Endometrial microvascular endothelial cells (primary cell): Measurements from ENCODE around the gene CHST5. TPM values are rescaled to one million over a fixed set of nuclear protein-coding genes. Genes with fewer than 3 reads are reported as not detected.
"Not testable (repeated sequence)": the region's sequence is repeated elsewhere in the genome, so short reads cannot be mapped to it uniquely, and the experiment has no call there.

Source experiments
- in situ Hi-C: cut with HindIII; loops from 2 replicates; pipeline ENCODE4 v1.10.0; 2017; ENCODE audit warnings: low sequenced_read_pairs, low pct_unique_long_range_greater_than_20kb; ENCODE audit errors: inconsistent ontology term
- total RNA-seq: library from RNA; depleted of rRNA; stranded (reverse); fragments of >200 nt; gene quantifications from one replicate; pipeline ENCODE4 v1.2.3, GENCODE V29; 2015; ENCODE audit errors: inconsistent ontology term

CHST5 gene
- total RNA-seq, 1 donor from 2014 or later = not detected

DNA sequence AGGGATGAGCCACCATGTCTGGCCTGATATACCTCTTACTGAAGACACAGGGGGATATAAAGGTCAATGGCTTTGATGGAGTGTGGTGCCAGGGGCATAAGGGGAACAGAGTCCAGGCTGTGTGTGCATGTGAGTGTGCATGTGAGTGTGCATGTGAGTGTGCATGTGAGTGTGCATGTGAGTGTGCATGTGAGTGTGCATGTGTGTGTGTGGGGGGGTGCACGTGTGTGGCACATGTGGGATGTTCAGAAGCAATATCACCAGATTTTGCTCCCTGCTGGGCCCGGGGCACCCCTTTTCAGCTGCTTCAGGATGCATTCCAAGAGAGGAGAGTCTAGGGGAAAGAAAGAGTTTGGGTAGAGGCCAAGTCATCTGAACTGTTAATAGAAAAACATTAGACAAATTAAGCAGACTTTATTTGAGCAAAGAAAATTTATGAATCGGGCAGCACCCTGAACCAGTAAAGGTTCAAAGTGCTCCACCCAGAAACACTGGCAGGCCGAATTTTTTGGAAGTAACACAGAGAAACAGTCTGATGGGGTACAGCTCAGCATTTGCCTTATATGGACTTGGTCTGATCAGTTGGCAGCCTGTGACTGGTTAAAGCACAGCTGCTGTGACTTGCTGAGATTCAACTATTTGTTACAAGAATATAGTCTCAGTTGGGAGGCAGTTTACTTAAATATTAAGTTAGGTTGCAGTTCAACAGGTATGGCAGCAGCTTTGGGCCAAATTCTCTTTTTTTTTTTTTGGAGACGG is 9.7 kb downstream of the CHST5 start:
- in situ Hi-C loops = no loop called here

DNA sequence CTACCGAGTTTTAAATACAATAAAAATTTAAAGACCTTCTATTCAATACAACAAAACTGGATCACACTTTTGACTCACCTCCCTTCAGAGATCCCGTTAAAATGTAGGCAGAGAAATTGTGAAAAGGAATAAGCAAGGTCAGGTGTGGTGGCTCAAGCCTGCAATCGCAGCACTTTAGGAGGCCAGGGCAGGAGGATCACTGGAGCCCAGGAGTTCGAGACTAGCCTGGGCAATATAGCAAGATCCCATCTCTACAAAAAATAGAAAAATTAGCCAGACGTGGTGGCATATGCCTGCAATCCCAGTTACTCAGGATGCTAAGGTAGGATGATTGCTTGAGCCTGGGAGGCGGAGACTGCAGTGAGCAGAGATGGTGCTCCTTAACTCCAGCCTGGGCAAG is 16.7 kb downstream of the CHST5 start:
- in situ Hi-C loops = no loop called here

DNA sequence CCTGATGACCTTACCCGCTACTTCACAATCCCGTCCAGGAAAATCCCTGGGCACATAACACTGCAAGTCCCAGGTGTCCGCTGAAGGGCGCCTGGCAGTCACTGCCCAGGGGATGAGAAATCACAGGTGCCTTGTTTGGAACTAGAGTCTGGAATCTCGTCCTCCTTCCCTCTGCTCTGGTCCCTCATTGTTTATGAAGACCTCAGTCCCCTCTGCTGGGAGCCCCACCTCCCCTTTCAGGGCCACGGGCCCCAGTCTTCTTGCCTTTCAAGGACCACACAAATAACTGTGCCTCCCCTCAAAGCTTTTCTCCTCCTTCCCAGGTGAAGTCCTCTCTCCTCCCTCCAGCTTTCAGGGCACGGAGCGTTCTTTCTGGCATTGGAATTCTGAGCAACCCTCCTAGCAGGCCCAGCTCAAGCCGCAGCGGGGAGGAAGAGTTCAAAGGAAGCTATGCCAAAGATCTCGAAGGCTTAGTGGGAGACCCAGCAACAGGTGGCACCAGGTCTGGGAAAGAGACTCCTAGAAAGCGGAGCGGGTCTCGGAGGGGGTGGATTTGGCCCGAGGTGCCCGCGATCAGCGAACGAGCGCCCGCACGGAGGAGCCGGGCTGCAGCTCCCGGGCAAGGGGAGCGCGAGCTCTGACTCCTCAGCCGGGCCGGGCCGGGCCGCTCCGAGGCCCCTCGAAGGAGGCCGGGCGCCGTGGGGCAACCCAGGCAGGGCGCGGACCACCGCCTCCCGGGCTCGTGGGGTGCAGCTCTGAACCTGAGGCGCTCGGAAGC is 19.5 kb downstream of the CHST5 start:
- in situ Hi-C loops = not testable (repeated sequence)

DNA sequence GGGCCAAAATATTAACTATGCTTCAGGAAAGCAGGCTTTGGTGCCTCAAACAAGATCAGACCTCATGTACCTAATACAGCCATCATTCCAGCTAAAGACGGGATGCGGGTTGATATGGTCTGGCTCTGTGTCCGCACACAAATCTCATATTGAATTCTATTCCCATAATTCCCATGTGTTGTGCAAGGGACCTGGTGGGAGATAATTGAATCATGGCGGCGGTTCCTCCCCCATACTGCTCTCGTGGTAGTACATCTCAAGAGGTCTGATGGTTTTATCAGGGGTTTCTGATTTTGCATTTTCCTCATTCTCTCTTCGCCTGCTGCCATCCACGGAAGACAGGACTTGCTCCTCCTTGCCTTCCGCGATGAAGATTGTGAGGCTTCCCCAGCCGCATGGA is 21.6 kb downstream of the CHST5 start:
- in situ Hi-C loops = no loop called here

DNA sequence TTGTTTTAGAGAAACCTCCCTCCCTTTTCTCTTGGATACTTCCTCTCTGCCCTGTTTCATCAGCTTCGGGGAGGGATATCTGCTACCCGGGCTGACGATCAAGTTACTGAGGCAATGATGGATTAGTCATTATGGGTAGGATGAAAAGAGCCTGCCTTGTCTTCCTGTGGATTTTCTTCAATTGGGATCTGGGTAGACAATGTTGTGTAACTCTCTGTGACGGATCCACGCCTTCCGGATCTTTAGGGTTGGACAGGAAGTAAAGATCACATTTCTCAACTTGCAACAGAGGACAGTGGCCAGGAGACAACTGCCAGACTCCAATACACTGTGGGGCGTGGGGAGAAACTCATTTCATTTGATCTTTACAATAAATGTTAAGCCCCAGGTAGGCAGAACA is 29.3 kb downstream of the CHST5 start:
- in situ Hi-C loops = no loop called here

DNA sequence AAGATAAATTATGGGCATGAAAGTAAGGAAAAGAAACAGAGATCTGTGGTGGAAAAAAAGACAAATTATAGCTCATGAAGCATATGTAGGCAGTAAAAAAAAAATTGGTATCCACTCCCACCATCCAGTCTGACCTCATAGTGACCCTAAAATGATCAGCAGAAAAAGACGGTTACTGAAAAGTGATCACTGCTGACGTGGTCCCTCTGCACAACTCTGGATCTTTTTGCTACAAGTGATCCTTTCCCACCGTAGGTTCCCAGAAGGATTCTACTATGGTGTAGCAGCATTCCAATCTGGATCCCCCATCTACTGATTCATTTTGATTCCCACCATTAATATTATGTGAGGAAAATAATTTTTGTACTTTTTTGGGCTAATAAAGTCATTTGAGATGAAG is 29.8 kb downstream of the CHST5 start:
- in situ Hi-C loops = no loop called here

DNA sequence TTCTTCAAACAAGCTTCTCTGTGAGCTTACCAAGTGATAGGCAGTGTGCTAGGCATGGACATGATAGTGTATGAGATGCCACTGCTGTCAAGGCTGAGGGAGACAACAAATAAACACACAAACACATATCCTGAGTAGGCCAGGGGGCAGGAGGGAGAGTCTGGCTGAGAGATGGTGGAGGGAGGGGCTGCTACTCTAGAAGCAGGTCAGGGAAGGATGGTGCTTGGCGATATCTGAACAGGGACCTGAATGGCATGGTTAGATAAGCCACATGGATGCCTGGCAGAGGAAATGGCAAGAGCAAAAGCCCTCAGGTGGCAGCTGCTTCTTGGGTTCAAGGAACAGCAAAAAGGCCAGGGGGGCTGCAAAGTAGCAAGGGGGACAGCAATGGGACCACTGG is 32.1 kb downstream of the CHST5 start:
- in situ Hi-C loops = no loop called here

DNA sequence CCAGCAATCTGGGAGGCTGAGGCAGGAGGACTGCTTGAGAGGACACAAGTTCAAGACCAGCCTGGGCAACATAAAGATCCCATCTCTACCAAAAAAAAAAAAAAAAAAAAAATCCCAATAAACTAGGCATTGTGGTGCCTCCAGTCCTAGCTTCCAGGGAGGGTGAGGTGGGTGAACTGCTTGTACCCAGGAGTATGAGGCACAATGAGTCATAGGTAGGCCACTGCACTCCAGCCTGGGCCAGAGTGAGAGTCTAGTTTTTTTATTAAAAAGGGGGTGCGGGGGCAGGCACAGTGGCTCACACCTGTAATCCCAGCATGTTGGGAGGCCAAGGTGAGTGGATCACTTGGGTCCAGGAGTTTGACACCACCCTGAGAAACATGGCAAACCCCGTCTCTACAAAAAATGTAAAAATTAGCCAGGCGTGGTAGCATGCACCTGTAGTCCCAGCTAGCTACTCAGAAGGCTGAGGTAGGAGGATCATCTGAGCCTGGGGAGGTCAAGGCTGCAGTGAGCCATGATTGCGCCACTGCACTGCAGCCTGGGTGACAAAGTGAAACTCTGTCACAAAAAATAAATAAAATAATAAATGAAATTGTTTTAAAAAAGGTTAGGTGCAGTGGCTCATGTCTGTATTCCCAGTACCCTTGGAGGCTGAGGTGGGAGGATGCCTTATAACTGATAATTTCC is 32.8 kb downstream of the CHST5 start:
- in situ Hi-C loops = no loop called here

DNA sequence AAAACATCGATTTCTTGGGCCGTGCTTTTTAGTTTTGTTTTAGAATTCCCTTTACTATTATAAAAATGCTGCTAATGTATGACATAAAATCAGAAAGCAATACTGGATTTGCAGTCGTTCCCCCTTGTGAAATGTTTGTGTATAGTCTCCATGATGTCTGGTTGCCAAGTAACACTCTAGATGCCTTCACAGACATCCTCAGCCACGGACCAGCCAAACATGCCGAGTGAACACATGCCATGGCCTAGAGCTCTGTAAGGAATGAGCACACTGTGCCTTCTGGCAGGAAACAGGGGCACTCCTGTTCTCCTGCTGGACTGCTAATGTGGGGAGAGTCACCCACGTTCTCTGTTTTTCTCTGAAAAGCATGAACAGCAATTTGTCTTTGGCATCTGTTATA is 34.1 kb downstream of the CHST5 start:
- in situ Hi-C loops = not testable (repeated sequence)

DNA sequence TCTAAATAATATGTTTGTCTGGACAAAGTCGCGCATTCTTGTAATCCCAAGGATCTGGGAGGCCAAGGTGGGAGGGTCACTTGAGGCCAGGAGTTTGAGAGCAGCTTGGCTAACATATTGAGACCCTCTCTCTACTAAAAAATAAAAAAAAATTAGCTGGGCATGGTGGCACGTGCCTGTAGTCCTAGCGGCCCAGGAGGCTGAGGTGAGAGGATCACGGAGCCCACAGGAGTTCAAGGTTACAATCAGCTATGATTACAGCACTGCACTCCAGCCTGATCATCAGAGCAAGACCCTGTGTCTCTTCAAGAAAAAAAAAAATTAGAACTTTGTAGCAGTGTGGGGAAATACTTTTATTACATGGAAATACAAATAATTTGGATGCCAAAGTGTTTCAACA is 34.5 kb downstream of the CHST5 start:
- in situ Hi-C loops = no loop called here

DNA sequence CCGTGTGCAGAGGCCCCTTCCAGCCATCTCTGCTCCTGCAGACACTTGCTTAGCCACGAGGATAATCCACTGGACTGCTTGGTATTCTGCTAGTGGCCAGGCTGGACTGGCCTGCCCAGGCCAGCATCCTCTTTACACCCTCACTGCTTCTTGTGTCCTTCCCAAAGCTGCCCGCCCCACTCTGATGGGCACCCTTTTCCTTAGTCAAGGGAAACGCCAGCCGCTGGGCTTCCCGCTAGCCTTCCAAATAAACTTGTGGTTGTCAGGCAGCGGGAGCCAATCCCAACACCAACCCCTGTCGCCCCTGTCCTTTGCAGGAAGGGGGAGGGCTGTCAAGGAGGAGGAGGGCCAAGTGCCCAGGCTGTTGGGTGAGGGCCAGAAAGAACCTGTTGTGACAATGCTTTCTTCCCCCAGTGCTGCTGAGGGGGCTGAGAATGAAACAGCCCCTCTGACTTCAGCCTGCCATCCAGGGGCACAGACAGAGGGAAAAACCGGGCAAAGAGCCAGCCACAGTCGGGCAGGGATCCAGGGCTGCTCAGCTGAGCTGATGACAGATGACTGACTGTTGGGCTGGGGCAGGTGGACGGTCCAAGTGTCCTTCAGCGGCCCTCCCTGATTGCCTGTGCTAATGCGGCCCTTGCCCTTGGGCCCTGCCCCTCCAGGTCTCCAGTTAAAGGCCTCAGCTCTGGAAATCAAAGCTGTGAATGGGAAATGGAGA is 37.1 kb downstream of the CHST5 start:
- in situ Hi-C loops = not testable (repeated sequence)

DNA sequence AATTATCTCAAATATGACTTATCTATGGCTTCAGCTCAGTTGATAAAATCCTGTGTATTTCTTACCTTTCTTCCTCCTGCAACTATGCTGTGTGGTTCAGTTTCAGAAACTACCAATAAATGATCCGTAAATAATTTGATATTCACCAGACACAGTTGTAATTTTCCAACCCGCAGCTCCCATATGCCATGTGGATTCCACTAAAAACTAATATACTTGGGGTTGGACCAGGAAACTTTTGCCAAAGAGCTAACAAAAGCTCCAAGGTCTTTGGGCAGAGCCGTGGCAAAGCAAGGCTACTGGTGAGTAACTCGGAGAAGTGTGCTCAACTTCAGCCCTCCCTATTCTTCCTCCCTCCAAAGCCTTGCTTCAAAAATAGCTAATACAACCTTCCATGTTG is 38.4 kb downstream of the CHST5 start:
- in situ Hi-C loops = no loop called here

DNA sequence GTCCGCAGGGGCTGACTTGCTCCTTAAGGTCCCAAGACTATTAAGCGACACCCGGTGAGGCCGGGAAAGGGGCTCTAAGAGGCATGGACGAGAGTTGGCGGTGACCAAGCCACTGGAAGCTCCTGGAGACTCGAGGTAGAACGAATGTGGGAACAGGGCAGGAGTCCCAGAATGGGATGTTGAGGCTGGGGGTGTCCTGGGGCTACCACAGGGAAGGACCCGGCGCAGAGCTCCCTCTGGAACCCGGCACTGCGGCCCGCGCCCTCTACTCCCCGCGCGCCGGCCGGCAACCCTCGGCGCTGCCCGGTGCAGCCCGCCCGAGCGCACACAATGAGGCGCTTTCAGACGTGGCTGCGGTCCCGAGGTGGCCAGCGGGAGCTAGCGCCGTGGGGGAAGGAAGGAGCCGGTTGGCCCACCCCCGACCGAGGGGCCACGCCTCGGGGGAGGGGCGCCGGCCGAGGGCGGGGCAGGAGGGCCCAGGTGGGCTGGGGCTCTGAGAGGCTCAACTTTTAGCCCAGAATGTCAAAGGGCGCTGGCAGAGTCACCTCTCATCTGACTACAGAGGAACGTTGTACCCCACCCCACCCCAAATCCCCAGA is 40.7 kb downstream of the CHST5 start, which contains the start of gene CHST6:
Gene CHST6, minus strand, starts transcription at position 366 of the 599 bp plus-strand sequence. CDS start 15,613 bp downstream, outside the sequence.
- in situ Hi-C loops = no loop called here

DNA sequence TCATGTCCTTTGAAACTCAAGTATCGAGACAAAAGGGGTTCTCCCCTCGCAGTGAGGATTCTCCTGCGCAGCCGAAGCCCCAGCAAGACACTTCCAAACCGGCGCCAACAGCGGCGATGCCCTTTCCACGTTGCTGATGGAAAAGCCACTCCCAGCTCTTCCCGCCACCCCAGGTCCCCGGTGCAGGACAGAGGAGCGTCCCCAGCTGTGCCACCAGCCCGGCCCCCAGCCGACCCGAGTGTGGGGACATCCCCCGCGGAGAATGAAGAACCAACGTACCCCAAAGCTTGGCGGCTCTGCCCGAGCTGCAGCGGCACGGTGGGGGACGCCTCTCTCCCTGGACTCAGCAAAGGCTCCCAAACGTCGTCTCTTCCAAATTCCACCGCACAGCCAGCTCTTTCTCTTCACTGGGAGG is 41.2 kb downstream of the CHST5 start:
- in situ Hi-C loops = no loop called here

DNA sequence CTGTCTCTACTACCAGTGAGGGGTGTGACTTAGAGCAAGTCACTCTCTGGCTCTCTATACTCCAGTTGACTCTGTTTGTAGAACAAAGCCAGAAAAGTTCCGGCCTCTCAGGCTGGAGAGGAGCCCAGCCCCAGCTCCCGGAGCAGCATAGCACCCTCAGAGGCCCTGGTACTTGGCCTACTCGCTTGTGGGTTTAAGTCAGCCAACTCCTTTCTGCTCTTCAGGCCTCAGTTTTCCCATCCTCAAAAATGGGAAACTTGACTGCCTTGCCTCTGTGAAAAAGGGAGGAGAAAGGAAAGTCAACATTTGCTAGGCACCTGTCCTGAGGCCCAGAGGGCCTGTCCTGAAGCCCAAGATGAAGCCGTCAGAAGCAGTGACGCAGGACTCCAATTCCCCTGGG is 41.7 kb downstream of the CHST5 start:
- in situ Hi-C loops = no loop called here

DNA sequence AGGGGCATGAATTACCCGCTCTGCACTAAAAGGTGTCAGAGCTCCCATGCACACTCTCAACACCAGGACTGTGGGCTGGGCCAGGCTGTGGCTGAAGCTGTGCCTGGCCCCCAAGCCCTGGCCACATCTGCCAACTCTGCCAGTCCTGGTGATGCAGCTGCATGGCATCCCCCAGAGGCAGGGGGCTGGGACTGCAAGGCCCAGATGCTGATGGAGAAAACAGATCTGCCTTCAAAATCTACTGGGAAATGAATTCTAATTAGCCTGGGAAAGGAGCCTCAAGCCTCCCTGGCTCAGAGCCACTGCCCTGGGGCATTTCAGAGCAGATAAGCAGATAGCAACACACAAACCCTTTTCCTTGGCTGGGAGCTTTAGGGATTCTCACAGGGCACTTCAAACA is 44.0 kb downstream of the CHST5 start:
- in situ Hi-C loops = no loop called here

DNA sequence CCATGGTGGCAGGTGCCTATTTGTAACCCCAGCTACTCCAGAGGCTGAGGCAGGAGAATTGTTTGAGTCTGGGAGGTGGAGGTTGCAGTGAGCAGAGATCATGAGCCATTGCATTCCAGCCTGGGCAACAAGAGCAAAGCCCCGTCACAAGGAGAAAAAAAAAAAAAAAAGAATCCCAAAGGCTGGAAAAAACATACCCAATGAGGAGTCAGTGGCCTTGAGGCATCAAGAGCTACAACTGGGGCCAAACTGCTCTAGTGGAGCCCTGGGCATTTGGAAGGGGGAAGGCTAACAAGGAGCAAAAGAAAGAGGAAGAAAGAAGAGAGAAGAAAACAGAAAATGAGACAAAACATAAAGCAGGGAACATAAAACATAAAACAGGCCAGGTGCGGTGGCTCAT is 47.6 kb downstream of the CHST5 start:
- in situ Hi-C loops = no loop called here

DNA sequence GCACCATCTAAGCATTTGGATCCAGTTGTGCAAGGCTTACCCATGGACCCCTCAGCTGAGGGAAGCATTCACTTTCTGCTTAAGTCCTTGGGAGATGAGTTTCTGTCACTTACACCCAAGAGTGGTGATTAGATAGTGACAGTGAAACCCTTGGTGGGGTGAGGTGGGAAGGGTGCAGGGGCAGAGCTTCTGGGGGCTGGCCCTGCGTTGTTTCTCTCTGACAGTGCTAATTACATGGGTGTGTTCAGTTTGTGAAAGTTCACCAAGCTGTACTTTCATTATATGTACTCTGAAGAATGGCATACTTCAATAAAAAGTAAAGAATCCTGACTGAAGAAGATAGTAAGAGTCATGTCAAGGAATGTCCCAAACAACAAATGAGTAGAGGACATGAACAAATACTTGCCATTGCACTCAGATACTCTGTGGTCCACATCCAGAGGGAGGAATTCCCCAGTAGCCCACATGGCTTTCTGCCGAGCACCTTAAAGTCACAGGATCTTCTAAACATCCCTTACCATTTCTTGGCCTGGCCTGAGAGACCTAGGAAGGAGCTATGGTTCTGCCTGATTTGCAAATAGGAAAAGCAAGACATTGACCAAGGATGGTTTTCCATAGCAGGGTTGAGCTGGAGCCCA is 49.1 kb downstream of the CHST5 start:
- in situ Hi-C loops = no loop called here
